Mononuclear cell (primary cell): ENCODE data around the gene RBMS1. TPM values are rescaled to one million over a fixed set of nuclear protein-coding genes. Genes with fewer than 3 reads are reported as not detected.

Source experiments
- H3K27me3 ChIP-seq: 2 replicates; pipeline ENCODE4 v1.6.0; 2011; ENCODE audit warnings: low read length, control low read depth; ENCODE audit not compliant: insufficient read depth
- H3K4me1 ChIP-seq: 2 replicates; pipeline ENCODE4 v1.5.1; 2011; ENCODE audit warnings: mild to moderate bottlenecking, low read length, control low read depth; ENCODE audit not compliant: insufficient read depth
- H3K4me3 ChIP-seq: 2 replicates; pipeline ENCODE4 v1.5.1; 2011; ENCODE audit warnings: mild to moderate bottlenecking, low read length, moderate library complexity
- H3K9me3 ChIP-seq: 2 replicates; pipeline ENCODE4 v1.5.1; 2011; ENCODE audit warnings: low read depth, mild to moderate bottlenecking, control low read depth, low read length
- total RNA-seq: library from RNA; depleted of rRNA; stranded (reverse); fragments of >200 nt; gene quantifications from one replicate; pipeline ENCODE4 v1.2.3, GENCODE V29; 2012

Gene RBMS1
- total RNA-seq, 1 donor: 76.3 TPM

- H3K4me1 ChIP-seq: peaks cover 7% of the 10 kb centered on the region
- H3K4me3 ChIP-seq: no peak overlapping the region
- no peaks in the 10 kb centered on the region for H3K27me3 ChIP-seq
- no peaks in the 10 kb centered on the region for H3K9me3 ChIP-seq
Observed at GRCh38 chr2:160510617-160511016, 17.0 kb upstream of the RBMS1 start.

DNA sequence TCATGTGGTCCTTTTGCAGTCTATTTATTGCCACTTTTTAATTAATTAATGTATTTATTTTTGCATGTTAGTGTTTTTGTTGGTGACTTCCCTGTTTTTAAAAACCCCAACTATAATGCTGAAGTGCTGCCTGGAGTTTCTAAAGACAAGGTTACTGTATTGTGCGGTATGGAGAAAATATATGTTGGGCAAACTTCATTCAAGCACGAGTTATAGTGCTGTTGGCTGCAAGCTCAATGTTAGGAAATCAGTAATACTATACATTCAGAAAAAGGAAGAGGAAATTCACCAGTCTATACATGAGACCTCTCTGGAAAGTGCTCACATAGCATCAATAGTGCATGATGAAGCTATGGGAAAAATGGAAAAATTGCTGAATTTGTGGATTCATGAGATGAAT lies 15.4 kb upstream of the RBMS1 start:
- Histone ChIP-seq H3K9me3 (no peaks in the 10 kb centered on the region), H3K4me3 (no peak overlapping the region), H3K4me1 (peaks cover 11% of the 10 kb centered on the region), H3K27me3 (no peaks in the 10 kb centered on the region)

DNA sequence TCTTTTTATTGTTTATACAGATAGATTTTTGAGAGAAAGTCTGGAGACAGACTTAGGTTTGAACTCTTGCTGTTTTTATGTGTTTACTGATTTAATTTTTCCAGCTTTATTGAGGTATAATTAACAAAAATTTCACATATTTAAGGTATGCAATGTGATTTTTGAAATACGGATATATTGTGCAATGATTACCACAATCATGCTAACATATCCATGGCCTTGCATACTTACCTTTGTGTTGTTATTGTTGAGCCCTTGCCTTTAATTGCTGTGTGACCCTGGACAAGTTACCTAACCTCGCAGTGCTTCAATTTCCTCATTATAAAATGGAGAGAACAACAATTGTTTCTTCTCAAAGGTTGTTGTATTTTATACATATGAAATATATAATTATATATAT lies 13.9 kb upstream of the RBMS1 start:
- H3K4me3 ChIP-seq: no peak overlapping the region
- no peaks in the 10 kb centered on the region for H3K27me3 ChIP-seq
- peaks cover 11% of the 10 kb centered on the region for H3K4me1 ChIP-seq
- H3K9me3 ChIP-seq: no peaks in the 10 kb centered on the region

- H3K4me1 ChIP-seq: peaks cover 11% of the 10 kb centered on the region
- no peaks in the 10 kb centered on the region for H3K9me3 ChIP-seq
- H3K27me3 ChIP-seq: no peaks in the 10 kb centered on the region
- H3K4me3 ChIP-seq: no peak overlapping the region
Observed at GRCh38 chr2:160507046-160507407, 13.4 kb upstream of the RBMS1 start.

GRCh38 chr2:160506371-160507045 lies 12.9 kb upstream of the RBMS1 start:
- no peaks in the 10 kb centered on the region for H3K27me3 ChIP-seq
- H3K9me3 ChIP-seq: no peaks in the 10 kb centered on the region
- no peak overlapping the region for H3K4me3 ChIP-seq
- H3K4me1 ChIP-seq: peaks cover 11% of the 10 kb centered on the region

DNA sequence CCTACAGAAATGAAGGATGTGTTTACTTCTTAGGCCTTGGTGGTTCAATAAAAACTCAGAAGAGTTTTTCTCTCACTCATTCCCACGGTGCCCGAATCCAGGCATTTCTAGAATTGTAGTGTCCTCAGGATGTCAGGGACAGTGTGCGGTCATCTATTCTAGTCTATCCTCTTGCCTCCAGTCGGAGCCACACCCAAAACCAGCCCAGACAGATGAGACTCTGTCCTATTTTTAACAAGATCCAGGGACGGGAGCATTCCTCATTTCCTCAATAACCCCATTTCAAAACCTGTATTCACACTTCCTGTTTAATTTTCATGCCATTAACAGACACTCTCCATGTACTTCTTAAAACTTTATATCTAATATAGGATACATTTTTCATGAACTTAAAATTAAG lies 11.6 kb upstream of the RBMS1 start:
- H3K4me3 ChIP-seq: no peak overlapping the region
- no peaks in the 10 kb centered on the region for H3K27me3 ChIP-seq
- peaks cover 11% of the 10 kb centered on the region for H3K4me1 ChIP-seq
- H3K9me3 ChIP-seq: no peaks in the 10 kb centered on the region

DNA sequence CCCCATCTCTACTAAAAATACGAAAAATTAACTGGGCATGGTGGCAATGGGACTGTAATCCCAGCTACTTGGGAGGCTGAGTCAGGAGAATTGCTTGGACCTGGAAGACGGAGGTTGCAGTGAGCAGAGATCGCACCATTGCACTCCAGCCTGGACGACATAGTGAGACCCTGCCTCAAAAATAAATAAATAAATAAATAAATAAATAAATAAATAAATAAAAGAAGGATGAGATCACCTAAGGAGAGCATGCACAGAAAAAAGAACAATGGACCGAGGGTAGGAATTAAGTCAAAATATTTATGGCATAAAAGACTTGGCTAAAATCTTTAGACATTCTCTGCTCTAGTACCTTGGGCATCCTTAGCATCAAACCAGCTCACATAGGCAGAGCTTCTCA lies 8.9 kb upstream of the RBMS1 start:
- peaks cover 11% of the 10 kb centered on the region for H3K4me1 ChIP-seq
- no peak overlapping the region for H3K4me3 ChIP-seq
- H3K9me3 ChIP-seq: no peaks in the 10 kb centered on the region
- H3K27me3 ChIP-seq: peaks cover 6% of the 10 kb centered on the region

DNA sequence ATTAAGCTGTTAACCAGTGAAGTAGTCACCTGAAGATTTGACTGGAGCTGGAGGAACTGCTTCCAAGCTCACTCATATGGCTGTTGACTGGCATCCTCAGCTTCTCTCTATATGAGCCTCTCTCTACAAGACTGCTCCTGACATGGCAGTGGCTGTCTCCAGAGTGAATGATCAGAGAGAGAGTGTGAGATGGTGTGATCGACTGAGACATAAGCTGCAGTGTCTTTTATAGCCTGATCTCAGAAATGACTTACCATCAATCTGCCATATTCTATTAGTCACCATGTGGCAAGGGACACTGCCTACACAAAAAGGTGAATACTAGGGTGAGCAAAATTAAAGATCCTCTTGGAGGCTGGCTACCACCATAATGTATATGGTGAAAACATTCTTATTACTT lies 7.8 kb upstream of the RBMS1 start:
- Histone ChIP-seq H3K27me3 (peaks cover 9% of the 10 kb centered on the region), H3K4me1 (peaks cover 5% of the 10 kb centered on the region)

DNA sequence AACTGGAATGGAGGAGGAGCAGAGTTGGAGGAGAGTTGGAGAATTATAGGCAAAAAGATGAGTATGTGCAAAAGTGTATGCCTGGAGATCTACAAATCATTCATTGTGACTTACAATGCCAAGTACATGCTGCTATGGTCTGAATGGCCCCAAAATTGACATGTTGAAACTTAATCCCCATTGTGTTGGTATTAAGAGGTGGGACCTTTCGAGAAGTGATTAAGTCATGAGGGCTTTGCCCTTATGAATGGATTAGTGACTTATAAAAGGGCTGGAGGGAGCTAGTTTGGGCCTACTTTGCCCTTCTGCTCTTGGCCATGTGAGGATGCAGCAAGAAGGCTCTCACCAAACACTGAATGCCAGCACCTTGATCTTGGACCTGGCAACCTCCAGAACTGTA lies 6.3 kb upstream of the RBMS1 start:
- H3K9me3 ChIP-seq: no peaks in the 10 kb centered on the region

More for the DNA sequence above, 7.8 kb upstream of the RBMS1 start:
- Histone ChIP-seq H3K4me3 (no peak overlapping the region), H3K9me3 (no peaks in the 10 kb centered on the region)

DNA sequence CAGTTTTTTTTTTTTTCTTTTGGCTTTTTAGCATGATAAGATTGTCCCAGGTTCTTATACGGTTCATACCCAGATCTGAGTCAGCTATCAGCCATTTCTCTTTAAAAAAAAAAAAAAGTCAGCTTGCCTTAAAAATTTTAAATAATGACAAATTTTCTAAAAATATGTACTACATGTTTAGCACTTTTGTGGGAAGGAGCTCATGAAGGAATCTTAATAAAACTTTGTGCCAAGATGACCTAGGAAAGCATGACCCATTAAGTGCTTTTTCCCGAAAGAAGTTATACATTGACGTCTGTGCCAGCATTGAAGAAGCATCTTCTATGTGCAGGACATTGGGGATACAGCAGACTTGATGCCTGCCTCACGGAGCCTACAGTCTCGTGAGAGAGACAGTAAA lies 4.5 kb upstream of the RBMS1 start:
- H3K4me1 ChIP-seq: peaks cover 5% of the 10 kb centered on the region
- H3K27me3 ChIP-seq: peaks cover 33% of the 10 kb centered on the region
- no peak overlapping the region for H3K4me3 ChIP-seq
- no peaks in the 10 kb centered on the region for H3K9me3 ChIP-seq

More for the DNA sequence above, 6.3 kb upstream of the RBMS1 start:
- Histone ChIP-seq H3K27me3 (peaks cover 24% of the 10 kb centered on the region), H3K4me1 (no peaks in the 10 kb centered on the region), H3K4me3 (no peak overlapping the region)

GRCh38 chr2:160494201-160494644 lies 616 bp upstream of the RBMS1 start:
- H3K4me3 ChIP-seq: no peak overlapping the region

DNA sequence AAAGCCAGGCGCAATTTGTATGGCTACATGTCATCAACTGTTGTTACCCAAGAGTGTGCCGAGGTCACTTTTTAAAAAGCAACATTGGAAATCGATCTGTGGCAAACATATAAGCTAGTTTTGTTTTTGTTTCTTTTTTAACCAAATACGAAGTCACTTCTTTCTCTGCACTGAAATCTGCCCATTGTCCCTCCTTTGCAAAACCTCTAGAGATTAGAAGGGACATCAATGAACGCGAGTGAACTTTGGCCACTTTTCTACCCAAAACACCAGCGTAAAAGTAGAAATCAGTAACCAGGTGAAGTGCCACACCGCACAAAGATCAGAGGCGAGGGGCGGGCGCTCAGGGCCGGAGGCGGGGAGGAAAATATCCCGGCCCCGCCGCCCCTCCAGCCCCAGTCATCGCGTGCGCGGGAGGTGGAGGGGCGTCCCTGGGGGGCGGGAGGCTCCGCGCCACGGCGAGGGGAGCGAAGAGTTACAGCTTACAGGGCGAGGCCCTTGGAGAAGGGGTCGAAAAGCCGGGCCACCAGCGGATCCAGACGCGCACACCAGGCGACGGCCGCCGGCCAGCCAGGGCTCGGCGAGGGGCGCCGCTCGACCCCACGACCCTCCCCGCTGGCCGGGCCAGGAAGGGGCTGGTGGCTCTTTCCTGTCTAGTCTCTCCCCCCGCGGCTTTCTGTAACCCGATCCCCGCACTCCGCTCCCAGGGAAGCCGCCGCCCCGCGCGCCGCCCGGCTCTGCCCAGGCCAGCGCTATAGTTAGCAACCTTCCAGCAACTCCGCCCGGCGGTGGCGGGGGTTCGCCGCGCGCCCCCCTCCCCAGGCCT lies 993 bp downstream of the RBMS1 start:
- H3K4me1 ChIP-seq: peaks cover 13% of the 10 kb centered on the region
- H3K4me3 ChIP-seq: peak overlapping the region; percentile 56
- no peaks in the 10 kb centered on the region for H3K9me3 ChIP-seq
- peaks cover 40% of the 10 kb centered on the region for H3K27me3 ChIP-seq

More at GRCh38 chr2:160494201-160494644, 616 bp upstream of the RBMS1 start:
- peaks cover 45% of the 10 kb centered on the region for H3K27me3 ChIP-seq
- peaks cover 13% of the 10 kb centered on the region for H3K4me1 ChIP-seq
- H3K9me3 ChIP-seq: no peaks in the 10 kb centered on the region

- Histone ChIP-seq H3K9me3 (no peaks in the 10 kb centered on the region), H3K4me1 (peaks cover 13% of the 10 kb centered on the region), H3K27me3 (peaks cover 38% of the 10 kb centered on the region), H3K4me3 (peak overlapping the region; percentile 56)
Observed at GRCh38 chr2:160491911-160492371, 1.7 kb downstream of the RBMS1 start.

DNA sequence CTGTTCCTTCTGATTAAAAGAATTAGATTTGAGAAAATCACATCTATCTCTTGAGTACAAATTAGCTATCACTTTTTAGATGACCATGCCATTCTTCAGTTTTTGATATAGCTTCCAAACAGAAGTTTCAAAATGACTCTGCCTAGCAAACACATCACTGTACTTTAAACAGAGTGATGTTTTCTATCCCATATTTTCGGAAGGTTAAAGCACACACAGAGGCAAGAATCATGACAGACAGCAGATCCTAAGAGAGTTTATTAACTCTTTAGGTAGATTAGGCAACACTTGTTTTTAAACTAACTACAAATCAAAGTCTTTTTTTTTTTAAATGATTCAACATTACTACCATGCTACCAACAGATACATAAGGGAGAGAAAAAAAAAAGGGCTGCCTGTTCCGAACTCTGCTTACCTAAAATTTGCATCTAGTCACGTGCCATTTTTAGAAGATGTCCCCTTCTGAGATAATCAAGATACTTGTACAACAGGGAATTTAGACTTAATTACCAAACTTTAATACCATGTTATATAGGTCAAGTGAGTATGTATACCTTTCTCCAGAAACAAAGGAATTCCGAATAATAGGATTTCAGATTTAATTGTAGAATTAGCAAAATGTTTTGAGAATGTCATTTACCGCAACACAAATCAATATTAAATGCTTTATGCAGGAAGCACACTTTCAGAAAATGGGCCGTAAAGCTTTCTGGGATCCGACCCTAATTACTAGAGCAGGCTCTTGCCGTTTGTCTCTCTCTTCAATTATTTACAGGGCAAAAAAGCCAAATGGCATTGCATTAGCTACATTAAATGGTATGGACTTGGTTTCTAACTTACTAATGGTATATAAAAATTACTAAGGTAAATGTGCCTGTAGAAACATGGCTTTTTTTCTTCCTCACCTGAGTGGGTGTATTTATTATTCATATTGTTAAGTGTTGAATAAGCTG lies 2.6 kb downstream of the RBMS1 start:
- Histone ChIP-seq H3K27me3 (peaks cover 32% of the 10 kb centered on the region), H3K4me1 (peaks cover 13% of the 10 kb centered on the region), H3K4me3 (no peak overlapping the region), H3K9me3 (no peaks in the 10 kb centered on the region)

DNA sequence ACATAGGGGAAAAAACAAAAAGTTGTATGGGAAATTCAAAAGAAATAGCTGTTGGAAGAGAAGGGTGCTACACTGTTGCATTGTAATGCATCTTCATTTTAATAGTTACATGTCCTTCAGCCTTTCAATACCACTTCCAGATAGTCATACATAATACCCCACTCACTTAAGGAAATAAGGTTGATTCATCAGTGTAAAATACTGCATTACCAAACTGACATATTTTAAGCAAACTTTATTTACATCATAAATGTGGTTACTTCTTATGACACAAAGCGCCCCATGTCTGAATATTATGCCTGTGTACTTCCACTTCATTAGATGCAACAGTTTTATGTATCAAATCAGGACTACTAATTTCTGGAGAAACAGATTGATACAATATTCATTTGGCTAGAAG lies 4.5 kb downstream of the RBMS1 start:
- Histone ChIP-seq H3K27me3 (peaks cover 13% of the 10 kb centered on the region), H3K4me1 (peaks cover 10% of the 10 kb centered on the region), H3K4me3 (no peak overlapping the region), H3K9me3 (no peaks in the 10 kb centered on the region)
